Measurements from ENCODE around the gene DOCK4. TPM values are rescaled to one million over a fixed set of nuclear protein-coding genes. Genes with fewer than 3 reads are reported as not detected.

The DOCK4 gene
- total RNA-seq, 1 experiment from 2014 or later = 4.9 TPM

DNA sequence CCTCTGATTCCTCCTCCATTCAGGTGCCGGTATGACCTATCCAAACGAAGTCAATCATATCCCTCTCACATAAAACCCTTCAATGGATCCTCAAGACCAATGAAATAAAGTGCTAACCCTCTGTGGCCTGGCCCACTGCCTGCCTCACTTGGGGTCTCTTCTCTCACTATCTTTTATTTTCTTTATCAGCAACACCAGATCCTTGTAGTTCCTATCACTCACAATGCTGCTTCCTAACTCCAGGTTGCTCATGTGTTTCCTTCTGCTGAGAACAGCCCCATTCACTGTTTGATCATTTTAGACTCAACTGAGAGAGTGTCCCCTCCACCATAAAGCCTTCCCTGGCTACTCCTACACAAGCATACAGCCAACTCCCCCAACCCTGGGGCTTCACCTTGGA is 180.6 kb downstream of the DOCK4 start:
- Histone ChIP-seq H3K23ac (ENCODE audit: insufficient read length, low read depth, low read length) (no peak overlapping the region), H3K14ac (ENCODE audit: insufficient read depth, low read length) (no peak overlapping the region), H3K18ac (ENCODE audit: insufficient read length, low read depth, low read length) (no peak overlapping the region), H4K8ac (replicated peaks; ENCODE audit: insufficient read length, low read depth, low read length) (no peak overlapping the region), H3K56ac (ENCODE audit: insufficient read length, low read depth, low read length) (no peak overlapping the region), H3K9me3 (ENCODE audit: control insufficient read depth, low read depth, low read length) (no peaks in the 10 kb centered on the region), H3K23me2 (ENCODE audit: insufficient read length, low read depth, low read length, poor library complexity, severe bottlenecking) (no peaks in the 10 kb centered on the region), H3T11ph (ENCODE audit: low read length) (no peak overlapping the region), H2AFZ (ENCODE audit: low read length) (no peak overlapping the region), H3K4me1 (ENCODE audit: insufficient read depth, low read length) (peaks cover 14% of the 10 kb centered on the region), H2BK120ac (ENCODE audit: low read depth, low read length, poor library complexity, severe bottlenecking) (no peak overlapping the region), H4K5ac (ENCODE audit: insufficient read length, low read depth, low read length) (no peak overlapping the region), H3K79me2 (ENCODE audit: insufficient read depth, low read length) (no peaks in the 10 kb centered on the region; the same call in 1 of the 2 replicates), H3K4ac (ENCODE audit: low read depth, low read length) (no peak overlapping the region), H4K20me1 (ENCODE audit: control insufficient read depth, insufficient read depth, insufficient read length) (no peaks in the 10 kb centered on the region), H2AK5ac (ENCODE audit: insufficient read length, low read length) (no peak overlapping the region), H3K27me3 (ENCODE audit: insufficient read depth, low read length) (no peaks in the 10 kb centered on the region), H3K79me1 (ENCODE audit: insufficient read depth, low read depth, low read length, poor library complexity, severe bottlenecking) (no peaks in the 10 kb centered on the region), H3K27ac (ENCODE audit: insufficient read length, low read depth, low read length) (no peak overlapping the region), H2BK15ac (ENCODE audit: low read depth, low read length) (no peak overlapping the region), H2BK5ac (ENCODE audit: insufficient read length, low read length) (no peak overlapping the region), H3K4me2 (ENCODE audit: insufficient read depth, insufficient read length, low read length) (no peak overlapping the region), H4K91ac (ENCODE audit: insufficient read length, low read depth, low read length) (no peak overlapping the region), H2BK12ac (ENCODE audit: insufficient read length, low read depth, low read length) (no peak overlapping the region), H3K9ac (ENCODE audit: extremely low read depth, insufficient read length, low read length) (no peak overlapping the region), H2BK20ac (ENCODE audit: low read depth, low read length, poor library complexity, severe bottlenecking) (no peak overlapping the region)
- no CpG with 5 or more reads among the region's 2 CpGs for WGBS (ENCODE audit: extremely low coverage, insufficient read length, low lambda C conversion rate)
- DNase-seq = no peak
- no peaks in the 10 kb centered on the region for H3K36me3 Mint-ChIP-seq (ENCODE audit: insufficient read depth in 1 of 3, low read depth in 3 of 3)
- no peaks in the 10 kb centered on the region for H3K9me3 Mint-ChIP-seq
- TF ChIP-seq CTCF (conservative IDR thresholded peaks at IDR 0.05) = no peak
- peaks cover 17 to 22% of the 10 kb centered on the region in 2 experiments for H3K4me1 Mint-ChIP-seq
- H3K4me3 Mint-ChIP-seq = no peak overlapping the region
- no peak overlapping the region; a peak in 1 of 7 replicates for H3K27ac Mint-ChIP-seq
- H3K27me3 Mint-ChIP-seq (ENCODE audit: low read depth) = no peaks in the 10 kb centered on the region
